Bronchial epithelial cell (primary cell): ENCODE results near the gene GPR156. TPM values are rescaled to one million over a fixed set of nuclear protein-coding genes. Genes with fewer than 3 reads are reported as not detected.
"Not testable (repeated sequence)": the region's sequence is repeated elsewhere in the genome, so short reads cannot be mapped to it uniquely, and the experiment has no call there.

Source experiments
- DNase-seq: peaks from one replicate; pipeline ENCODE4 v3.0.0-alpha.2; 2010; ENCODE audit warnings: low read depth
- FAIRE-seq: peaks from 2 replicates; lab custom pipeline; 2011; peaks lifted over from hg19 to GRCh38; lab: Jason Lieb, UNC
- H3K27me3 ChIP-seq: 2 replicates; pipeline ENCODE4 v1.5.1; 2011; ENCODE audit warnings: low read length; ENCODE audit not compliant: control insufficient read depth, insufficient read depth
- H3K36me3 ChIP-seq: 2 replicates; pipeline ENCODE4 v1.5.1; 2011; ENCODE audit warnings: low read length; ENCODE audit not compliant: control insufficient read depth, insufficient read depth
- H3K4me3 ChIP-seq: 2 replicates; pipeline ENCODE4 v1.5.1; 2011; ENCODE audit warnings: mild to moderate bottlenecking, low read depth, low read length, control low read depth
- CTCF ChIP-seq: IDR thresholded peaks from 2 replicates; pipeline ENCODE4 v1.5.1; 2011; ENCODE audit warnings: mild to moderate bottlenecking, moderate library complexity, low read length, control low read depth, inconsistent platforms; ENCODE audit not compliant: insufficient read depth, severe bottlenecking
- total RNA-seq: library from RNA; depleted of rRNA; stranded (reverse); fragments of >200 nt; gene quantifications from 2 replicates; pipeline ENCODE4 v1.2.1, GENCODE V29; 2014

GPR156 gene
- total RNA-seq, 1 donor from 2014 or later: under 0.01 TPM

DNA sequence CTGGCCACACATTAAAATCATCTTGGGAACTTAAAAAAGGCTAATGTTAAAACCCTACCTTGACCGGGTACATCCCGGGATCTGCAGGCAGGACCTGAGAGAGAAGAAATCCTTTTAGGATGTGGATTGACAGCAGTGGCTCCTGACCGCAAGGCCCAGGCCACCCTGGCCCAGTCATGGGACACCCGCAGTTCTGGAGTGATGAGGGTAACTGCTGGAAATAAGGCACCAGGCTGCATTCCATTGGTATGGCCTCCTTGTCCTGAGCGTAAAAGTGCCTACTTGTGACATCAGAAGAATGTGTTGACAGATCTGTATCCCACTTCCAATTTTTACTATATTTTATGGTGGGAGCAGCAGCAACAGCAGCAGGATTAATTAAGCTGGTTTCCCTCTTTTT, 127.3 kb downstream of the GPR156 start:
- no peak for TF ChIP-seq CTCF
- no peak for FAIRE-seq
- DNase-seq: no peak
- Histone ChIP-seq H3K4me3 (no peak overlapping the region), H3K36me3 (no peaks in the 10 kb centered on the region), H3K27me3 (no peaks in the 10 kb centered on the region)

DNA sequence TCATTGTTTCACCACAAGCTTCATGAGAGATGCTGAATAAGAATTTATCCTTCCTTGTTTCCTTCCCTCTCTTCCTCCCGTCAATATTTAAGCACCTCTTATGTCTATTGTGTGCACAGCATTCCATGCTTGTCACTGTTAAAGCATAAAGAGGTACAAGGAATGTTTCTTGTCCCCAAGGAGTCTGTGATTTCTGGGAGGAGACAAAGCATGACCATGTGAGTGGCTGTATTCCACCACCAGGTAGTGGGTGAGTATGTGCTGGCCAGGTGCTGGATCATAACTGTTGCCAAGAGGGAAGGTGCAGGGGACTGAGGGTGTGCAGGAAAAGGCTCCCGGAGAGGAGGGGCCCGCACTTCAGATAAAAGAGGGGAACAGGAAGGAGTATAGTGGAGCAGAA, 127.9 kb downstream of the GPR156 start:
- no peak for TF ChIP-seq CTCF
- no peak for DNase-seq
- no peak overlapping the region for H3K4me3 ChIP-seq
- no peak for FAIRE-seq
- H3K36me3 ChIP-seq: no peaks in the 10 kb centered on the region
- no peaks in the 10 kb centered on the region for H3K27me3 ChIP-seq

DNA sequence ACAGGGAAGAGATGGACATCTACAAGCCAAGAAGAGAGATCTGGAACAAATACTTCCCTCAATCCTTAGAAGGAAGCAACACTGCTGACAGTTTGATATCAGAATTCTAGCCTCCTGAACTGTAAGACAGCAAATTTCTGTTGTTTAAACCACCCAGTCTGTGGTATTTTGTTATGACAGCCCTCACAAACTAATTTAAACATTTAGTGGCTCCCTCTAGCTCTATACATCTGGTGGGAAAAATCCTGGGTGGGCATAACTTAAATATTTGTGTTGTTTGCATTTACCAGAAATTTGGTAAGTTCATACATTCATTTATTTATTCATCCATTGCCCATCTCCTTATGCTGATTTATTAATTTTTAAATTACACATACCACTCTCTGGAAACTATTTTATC, 128.3 kb downstream of the GPR156 start:
- no peak for FAIRE-seq
- DNase-seq: no peak
- no peak for TF ChIP-seq CTCF
- no peaks in the 10 kb centered on the region for H3K27me3 ChIP-seq
- no peaks in the 10 kb centered on the region for H3K36me3 ChIP-seq
- H3K4me3 ChIP-seq: no peak overlapping the region

- FAIRE-seq, H3K36me3 ChIP-seq, H3K4me3 ChIP-seq, H3K27me3 ChIP-seq, DNase-seq: not testable (repeated sequence)
These were observed 129.3 kb downstream of the GPR156 start for GRCh38 chr3:120155694-120156093.

DNA sequence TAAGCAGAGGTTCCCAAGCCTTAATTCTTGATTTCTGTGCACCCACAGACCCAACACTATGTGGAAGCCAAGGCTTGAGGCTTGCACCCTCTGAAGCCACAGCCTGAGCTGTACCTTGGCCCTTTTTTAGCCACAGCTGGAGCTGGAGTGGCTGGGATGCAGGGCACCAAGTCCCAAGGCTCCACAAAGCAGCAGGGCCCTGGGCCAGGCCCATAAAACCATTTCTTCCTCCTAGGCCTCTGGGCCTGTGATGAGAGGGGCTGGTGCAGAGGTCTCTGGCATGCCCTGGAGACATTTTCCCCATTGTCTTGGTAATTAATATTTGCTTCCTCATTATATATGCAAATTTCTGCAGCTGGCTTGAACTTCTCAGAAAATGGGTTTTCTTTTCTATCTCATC, 129.9 kb downstream of the GPR156 start:
- no peaks in the 10 kb centered on the region for H3K27me3 ChIP-seq
- TF ChIP-seq CTCF: no peak
- H3K4me3 ChIP-seq: no peak overlapping the region
- H3K36me3 ChIP-seq: no peaks in the 10 kb centered on the region
- FAIRE-seq (no peak), DNase-seq (no peak)

GRCh38 chr3:120153294-120153693, 131.7 kb downstream of the GPR156 start:
- DNase-seq: peak; percentile 99
- no peak for TF ChIP-seq CTCF
- peak; percentile 52 for FAIRE-seq
- Histone ChIP-seq H3K27me3 (no peaks in the 10 kb centered on the region), H3K4me3 (no peak overlapping the region), H3K36me3 (no peaks in the 10 kb centered on the region)
